Adrenal gland (tissue), 5 donors: ENCODE measurements around the gene PRKACA.

Experiments used
- CTCF ChIP-seq, 6 experiments: fragments of 450-650 bp in 4 of 6; fragments of 200-600 bp in 2 of 6; sonication (generic) in 1 of 6; IDR thresholded peaks; 1 replicate in 5 of 6; 2 replicates in 1 of 6; pipeline versions ENCODE4 v1.5.1 to v1.8.0; 2016 to 2021; ENCODE audit warnings: antibody characterized with exemption in 6 of 6, mild to moderate bottlenecking in 2 of 6, moderate library complexity in 1 of 6
- POLR2A ChIP-seq, 2 donors: fragments of 450-650 bp; IDR thresholded peaks; one replicate each; pipeline ENCODE4 v1.6.1; 2017; ENCODE audit warnings: antibody characterized with exemption in 2 of 2, mild to moderate bottlenecking in 2 of 2, moderate library complexity in 1 of 2
- donor health status: DM: no; HTN: no; CAD: no.

GRCh38 chr19:14053032-14053431 lies 64.5 kb downstream of the PRKACA start:
- TF ChIP-seq POLR2A (IDR thresholded peaks at IDR 0.05) = no peak
- TF ChIP-seq CTCF (IDR thresholded peaks at IDR 0.05) = no peak
